HUES64 (cell line): ENCODE results near the gene ZP1.

Experiments
- H3K27ac ChIP-seq: 2 replicates; pipeline ENCODE4 v1.7.0; 2013; ENCODE audit warnings: low read depth, low read length, inconsistent platforms
- H3K27me3 ChIP-seq: 2 replicates; pipeline ENCODE4 v1.6.1; 2013; ENCODE audit warnings: mild to moderate bottlenecking, low read length; ENCODE audit not compliant: insufficient read depth
- H3K36me3 ChIP-seq: 2 replicates; pipeline ENCODE4 v1.6.1; 2013; ENCODE audit warnings: mild to moderate bottlenecking, low read length; ENCODE audit not compliant: insufficient read depth
- H3K4me1 ChIP-seq: 2 replicates; pipeline ENCODE4 v1.6.1; 2013; ENCODE audit warnings: mild to moderate bottlenecking, low read length, moderate library complexity; ENCODE audit not compliant: insufficient read depth
- H3K4me3 ChIP-seq: 2 replicates; pipeline ENCODE4 v1.5.1; 2013; ENCODE audit warnings: mild to moderate bottlenecking, low read length, moderate library complexity
- H3K9ac ChIP-seq: 2 replicates; pipeline ENCODE4 v1.6.1; 2013; ENCODE audit warnings: mild to moderate bottlenecking, low read depth, low read length
- H3K9me3 ChIP-seq: 2 replicates; pipeline ENCODE4 v1.6.1; 2013; ENCODE audit warnings: low read depth, low read length; ENCODE audit not compliant: insufficient read depth
- WGBS: fragments of 150-250, 120-280 bp; methylation state at CpG from one replicate; pipeline ENCODE4 v1.1.7; 2013; ENCODE audit warnings: missing lambda C conversion rate; 5-methylcytosine and 5-hydroxymethylcytosine counted together

The ZP1 gene

DNA sequence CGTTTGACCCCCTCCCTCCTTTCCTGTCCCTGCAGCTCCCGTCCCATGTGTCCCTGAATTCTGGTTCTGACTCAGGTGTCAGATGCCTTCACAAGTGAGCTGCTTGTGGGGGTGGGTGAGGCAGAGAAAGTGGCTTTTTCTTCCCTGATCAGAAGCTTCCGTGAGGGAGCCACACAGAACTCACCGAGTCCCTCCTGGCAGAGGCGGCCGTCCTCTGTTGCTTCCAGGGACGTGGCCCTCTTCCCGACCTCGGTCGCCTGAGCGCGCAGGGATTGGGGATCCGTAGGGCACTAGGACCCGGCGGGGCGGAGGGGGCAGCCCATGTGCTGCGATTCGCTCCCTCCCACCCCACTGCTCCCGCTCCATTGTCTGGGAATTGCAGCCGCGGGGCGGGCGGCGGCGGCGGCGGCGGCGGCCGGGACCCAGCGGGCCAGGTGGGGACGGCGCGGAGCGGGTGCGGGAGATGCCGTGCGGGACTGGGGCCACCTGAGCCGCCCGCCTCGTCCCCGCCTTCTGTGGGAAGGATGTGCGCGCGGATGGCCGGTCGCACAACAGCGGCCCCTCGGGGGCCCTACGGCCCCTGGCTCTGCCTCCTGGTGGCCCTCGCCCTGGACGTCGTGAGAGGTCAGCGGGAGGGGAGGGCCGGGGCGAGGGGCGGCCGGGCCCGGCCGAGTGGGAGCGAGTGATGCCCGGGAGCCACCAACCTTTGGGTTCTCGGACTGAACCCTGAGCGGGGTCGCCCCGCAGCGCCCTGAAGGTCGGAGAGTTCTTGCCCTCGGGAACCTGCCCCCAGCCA is 57.0 kb downstream of the ZP1 start, which contains the start of gene TMEM132A:
Gene TMEM132A (plus strand): TSS at position 351 of the 796 bp plus-strand sequence. CDS start 174 bp downstream, at position 525.
- peaks cover 6% of the 10 kb centered on the region for H3K4me1 ChIP-seq
- peaks cover 4% of the 10 kb centered on the region; the same call in 1 of the 2 replicates for H3K27me3 ChIP-seq
- H3K36me3 ChIP-seq, result peaks cover 55% of the 10 kb centered on the region
- 1% methylated on average over 69 of the region's 69 CpGs for WGBS
- H3K9ac ChIP-seq, result peak within 1 kb of the TSS; percentile 82
- H3K9me3 ChIP-seq, result no peaks in the 10 kb centered on the region
- peak within 1 kb of the TSS; percentile 86 for H3K4me3 ChIP-seq
- no peak within 1 kb of the TSS for H3K27ac ChIP-seq
